ENCODE measurements around the gene CHRM5.

GRCh38 chr15:33959844-33960548 lies 8.3 kb upstream of the CHRM5 start:
- TF ChIP-seq CTCF (IDR thresholded peaks at IDR 0.05) (no peak), POLR2AphosphoS5 (IDR thresholded peaks at IDR 0.05) (no peak)
